Neural cell (in vitro differentiated cells): ENCODE data around the gene SLC16A4. TPM values are rescaled to one million over a fixed set of nuclear protein-coding genes. Genes with fewer than 3 reads are reported as not detected.

Experiments
- H2AFZ ChIP-seq: fragments of 200-600, 300-800 bp; sonication (generic), shearing (Covaris generic); 2 replicates; pipeline ENCODE4 v1.6.0; 2014; ENCODE audit warnings: low read depth, mild to moderate bottlenecking, antibody characterized with exemption, low read length, moderate library complexity
- H3F3A ChIP-seq: fragments of 200-600 bp; shearing (Covaris generic); 2 replicates; pipeline ENCODE4 v1.6.1; 2016; ENCODE audit warnings: mild to moderate bottlenecking, moderate library complexity, mixed read lengths, antibody characterized with exemption, low read length; ENCODE audit not compliant: insufficient read depth, poor library complexity, severe bottlenecking
- H3K27ac ChIP-seq: fragments of 200-600, 300-800 bp; sonication (generic), shearing (Covaris generic); 2 replicates; pipeline ENCODE4 v1.5.1; 2014; ENCODE audit warnings: mild to moderate bottlenecking, low read length, moderate library complexity
- H3K27me3 ChIP-seq: fragments of 300-800, 200-600 bp; sonication (generic), shearing (Covaris generic); 2 replicates; pipeline ENCODE4 v1.6.0; 2014; ENCODE audit warnings: mild to moderate bottlenecking, low read depth, low read length, moderate library complexity; ENCODE audit not compliant: insufficient read depth
- H3K36me3 ChIP-seq: fragments of 300-800, 200-600 bp; sonication (generic), shearing (Covaris generic); 2 replicates; pipeline ENCODE4 v1.5.1; 2014; ENCODE audit warnings: mild to moderate bottlenecking, antibody characterized with exemption, low read length, moderate library complexity; ENCODE audit not compliant: insufficient read depth
- H3K4me2 ChIP-seq: fragments of 300-800, 200-600 bp; sonication (generic), shearing (Covaris generic); 2 replicates; pipeline ENCODE4 v1.6.0; 2014; ENCODE audit warnings: mild to moderate bottlenecking, low read length
- H3K4me3 ChIP-seq: fragments of 300-800, 200-600 bp; sonication (generic), shearing (Covaris generic); 2 replicates; pipeline ENCODE4 v1.5.1; 2014; ENCODE audit warnings: mild to moderate bottlenecking, low read length, moderate library complexity
- H3K79me2 ChIP-seq: fragments of 200-600 bp; shearing (Covaris generic); replicated peaks from 2 replicates; pipeline ENCODE4 v1.6.0; 2014; ENCODE audit warnings: mild to moderate bottlenecking, low read length, moderate library complexity; ENCODE audit not compliant: insufficient read depth
- H3K9ac ChIP-seq: fragments of 300-800, 200-600 bp; sonication (generic), shearing (Covaris generic); 2 replicates; pipeline ENCODE4 v1.6.1; 2016; ENCODE audit warnings: mild to moderate bottlenecking, low read length, mixed read lengths
- H3K9me2 ChIP-seq: fragments of 200-600 bp; shearing (Covaris generic); 2 replicates; pipeline ENCODE4 v1.6.1; 2016; ENCODE audit warnings: mild to moderate bottlenecking, low read length, mixed read lengths; ENCODE audit not compliant: insufficient read depth
- H3K9me3 ChIP-seq: fragments of 200-600, 300-800 bp; sonication (generic), shearing (Covaris generic); 2 replicates; pipeline ENCODE4 v1.6.1; 2016; ENCODE audit warnings: mild to moderate bottlenecking, mixed run types, low read length, moderate library complexity, mixed read lengths
- H4K20me1 ChIP-seq: fragments of 200-600 bp; shearing (Covaris generic); 2 replicates; pipeline ENCODE4 v1.6.1; 2016; ENCODE audit warnings: mild to moderate bottlenecking, mixed run types; ENCODE audit not compliant: insufficient read depth
- CTCF ChIP-seq: fragments of 450-650 bp; IDR thresholded peaks from 2 replicates; pipeline ENCODE4 v1.5.1; 2014; ENCODE audit warnings: antibody characterized with exemption, mild to moderate bottlenecking, moderate library complexity; ENCODE audit not compliant: poor library complexity, severe bottlenecking
- EP300 ChIP-seq: fragments of 450-650 bp; conservative IDR thresholded peaks from 2 replicates; pipeline ENCODE4 v1.6.1; 2014; ENCODE audit warnings: antibody characterized with exemption, mild to moderate bottlenecking, moderate library complexity; ENCODE audit not compliant: poor library complexity, severe bottlenecking
- EZH2 ChIP-seq: fragments of 200-600, 300-800 bp; shearing (Covaris generic), sonication (generic); IDR thresholded peaks from 2 replicates; pipeline ENCODE4 v1.6.1; 2014; ENCODE audit warnings: antibody characterized with exemption, low read length, borderline replicate concordance, mild to moderate bottlenecking; ENCODE audit not compliant: insufficient read depth, poor library complexity, severe bottlenecking
- MXI1 ChIP-seq: fragments of 450-650 bp; conservative IDR thresholded peaks from 2 replicates; pipeline ENCODE4 v1.6.1; 2014; ENCODE audit warnings: antibody characterized with exemption, mild to moderate bottlenecking; ENCODE audit not compliant: poor library complexity, severe bottlenecking
- POLR2AphosphoS5 ChIP-seq: IDR thresholded peaks from 2 replicates; pipeline ENCODE4 v1.6.1; 2012
- RAD21 ChIP-seq: fragments of 450-650 bp; conservative IDR thresholded peaks from 2 replicates; pipeline ENCODE4 v1.6.1; 2014; ENCODE audit warnings: antibody characterized with exemption, mild to moderate bottlenecking, moderate library complexity
- REST ChIP-seq: IDR thresholded peaks from 2 replicates; pipeline ENCODE4 v1.6.1; 2012; ENCODE audit warnings: borderline replicate concordance
- SMC3 ChIP-seq: fragments of 450-650 bp; conservative IDR thresholded peaks from 2 replicates; pipeline ENCODE4 v1.6.1; 2014; ENCODE audit warnings: antibody characterized with exemption, mild to moderate bottlenecking, moderate library complexity; ENCODE audit not compliant: poor library complexity
- TAF1 ChIP-seq: IDR thresholded peaks from 2 replicates; pipeline ENCODE4 v1.6.1; 2012; ENCODE audit warnings: low read depth
- polyA plus RNA-seq: library from polyadenylated mRNA; depleted of rRNA; stranded (reverse); fragments of >200 nt; gene quantifications from 2 replicates; pipeline ENCODE4 v1.2.3, GENCODE V29; 2014

Gene SLC16A4
- polyA plus RNA-seq, 1 donor from 2014 or later, result 1.2 TPM

- Histone ChIP-seq H3K27ac (no peak overlapping the region), H3K36me3 (no peaks in the 10 kb centered on the region), H2AFZ (no peak overlapping the region), H3K9me3 (no peaks in the 10 kb centered on the region), H4K20me1 (no peaks in the 10 kb centered on the region), H3K79me2 (no peaks in the 10 kb centered on the region), H3K9ac (no peak overlapping the region), H3K9me2 (no peaks in the 10 kb centered on the region), H3F3A (no peaks in the 10 kb centered on the region), H3K4me2 (no peak overlapping the region), H3K27me3 (no peaks in the 10 kb centered on the region), H3K4me3 (no peak overlapping the region)
- TF ChIP-seq REST (no peak), TAF1 (no peak), SMC3 (no peak), EZH2 (no peak), RAD21 (no peak), POLR2AphosphoS5 (no peak), MXI1 (no peak), CTCF (no peak), EP300 (no peak)
Observed at GRCh38 chr1:110326826-110327225, 64.0 kb downstream of the SLC16A4 start.

- Histone ChIP-seq H3K27ac (no peak overlapping the region), H3K9me3 (no peaks in the 10 kb centered on the region), H4K20me1 (no peaks in the 10 kb centered on the region), H3K79me2 (no peaks in the 10 kb centered on the region), H3K4me3 (no peak overlapping the region), H3K36me3 (no peaks in the 10 kb centered on the region), H3K9ac (no peak overlapping the region), H3K4me2 (no peak overlapping the region), H3F3A (no peaks in the 10 kb centered on the region), H2AFZ (no peak overlapping the region), H3K27me3 (no peaks in the 10 kb centered on the region), H3K9me2 (no peaks in the 10 kb centered on the region)
- TF ChIP-seq POLR2AphosphoS5, result no peak
- no peak for TF ChIP-seq MXI1
- TF ChIP-seq EP300, result no peak
- no peak for TF ChIP-seq EZH2
- TF ChIP-seq RAD21, result no peak
- TF ChIP-seq CTCF, result no peak
- no peak for TF ChIP-seq SMC3
- no peak for TF ChIP-seq REST
- no peak for TF ChIP-seq TAF1
Observed at GRCh38 chr1:110324667-110325066, 66.2 kb downstream of the SLC16A4 start.
